HG03095 (cell line): ENCODE data around the gene TP73.

Source experiments
- ATAC-seq: cut with Tn5 transposase; IDR thresholded peaks from one replicate; pipeline ENCODE4 v1.9.1; 2021; ENCODE audit warnings: moderate library complexity; ENCODE audit not compliant: unreplicated experiment

TP73 gene

DNA sequence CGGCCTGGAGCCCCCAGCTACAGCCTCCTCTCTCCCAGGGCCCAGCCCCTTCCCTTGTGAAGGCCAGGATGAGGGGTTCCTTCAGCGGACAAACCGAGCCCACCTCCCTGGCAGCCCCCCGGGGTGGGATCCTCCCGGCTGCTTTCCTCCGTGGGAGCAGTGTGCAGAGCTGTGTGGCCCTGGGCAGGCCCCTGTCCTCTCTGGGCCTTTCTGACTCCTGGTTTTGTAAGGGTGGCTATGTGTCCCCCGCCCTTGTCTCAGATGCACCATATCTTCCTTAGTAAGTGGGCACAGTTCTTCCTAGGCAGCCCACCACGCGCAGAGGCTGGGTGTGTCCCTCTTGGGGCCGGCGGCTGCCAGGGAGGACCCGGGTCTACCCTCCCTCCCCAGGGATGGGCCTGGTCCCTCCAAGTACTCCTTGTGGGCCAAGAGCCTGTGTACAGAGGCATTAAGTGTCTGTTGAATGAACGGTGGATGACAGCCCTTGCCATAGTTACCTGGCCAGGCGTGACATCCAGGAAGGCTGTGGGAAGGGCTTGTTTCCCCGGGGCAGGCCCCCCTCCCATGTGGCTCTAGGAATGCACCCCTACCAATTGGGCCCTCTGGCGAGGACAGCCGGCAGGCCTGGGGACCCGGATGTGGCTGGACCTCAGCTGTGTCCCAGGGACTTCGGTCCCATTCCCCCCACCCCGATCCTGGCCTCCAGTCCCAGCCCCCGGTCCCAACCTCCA, 124.1 kb downstream of the TP73 start:
- no peak for ATAC-seq

DNA sequence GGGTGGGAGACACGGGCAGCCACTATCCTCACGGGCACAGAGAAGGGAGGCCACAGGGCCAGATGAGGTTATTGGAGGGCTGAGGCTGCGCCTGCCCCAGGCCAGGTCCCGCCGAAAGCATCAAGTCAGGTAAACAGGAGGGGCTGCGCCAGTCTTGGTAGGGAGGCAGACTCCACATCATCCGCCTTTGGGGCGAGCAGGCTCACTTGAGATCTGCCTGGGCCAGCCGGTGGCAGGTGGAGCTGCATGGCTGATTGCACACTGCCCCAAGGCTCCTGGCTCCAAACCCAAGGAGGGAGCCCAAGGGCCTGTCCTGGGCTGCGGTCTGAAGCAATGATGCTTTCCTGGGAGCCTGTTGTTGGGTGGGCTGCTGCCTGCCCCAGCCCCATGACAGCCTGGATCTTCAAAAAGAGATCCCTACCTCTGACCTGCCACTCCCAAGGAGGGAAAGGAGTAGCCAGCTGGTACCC, 124.8 kb downstream of the TP73 start:
- no peak for ATAC-seq

DNA sequence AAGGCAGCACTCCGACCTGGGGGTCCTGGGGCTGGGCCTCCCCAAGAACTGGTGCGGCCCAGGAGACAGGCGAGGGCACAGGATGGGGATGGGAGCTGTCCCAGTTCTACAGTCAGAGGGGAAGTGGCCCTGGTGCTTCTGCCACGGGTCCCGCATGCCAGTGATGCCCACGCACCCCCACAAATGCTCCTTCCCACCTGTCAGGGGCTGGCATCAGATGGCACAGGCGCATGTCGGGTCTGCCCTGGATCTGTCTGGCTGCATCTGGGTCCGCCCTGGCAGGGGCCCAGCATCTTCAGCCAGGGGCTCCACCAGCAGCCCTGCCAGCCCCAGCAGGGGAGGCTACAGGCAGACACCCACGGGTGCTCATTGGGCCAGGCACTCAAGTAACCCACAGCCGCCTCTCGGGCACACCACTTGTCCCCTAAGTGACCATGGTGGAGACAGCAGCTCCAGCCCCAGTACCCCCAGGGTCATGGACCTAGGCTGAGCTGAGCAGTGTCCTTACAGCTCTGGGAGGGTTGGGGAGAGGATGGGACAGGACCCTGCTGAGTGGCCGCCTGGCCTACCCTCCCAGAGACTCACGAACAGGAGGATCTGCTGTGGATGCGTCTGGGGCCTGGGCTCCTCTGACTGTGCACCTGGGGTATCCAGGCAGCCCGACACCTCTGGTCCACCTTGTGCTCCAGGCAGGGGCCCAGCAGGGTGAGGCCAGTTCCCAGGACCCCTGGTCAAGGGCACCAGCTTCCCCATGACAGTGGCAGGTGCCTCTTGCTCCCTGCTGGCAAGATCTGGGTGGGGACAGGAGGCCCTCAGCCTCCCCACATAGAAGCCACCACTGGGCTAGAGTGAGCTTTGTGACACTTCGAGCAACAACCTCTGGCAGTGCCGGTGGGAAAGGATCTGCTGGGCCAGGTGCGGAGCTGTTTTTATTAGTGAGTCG, 125.6 kb downstream of the TP73 start:
- no peak for ATAC-seq

DNA sequence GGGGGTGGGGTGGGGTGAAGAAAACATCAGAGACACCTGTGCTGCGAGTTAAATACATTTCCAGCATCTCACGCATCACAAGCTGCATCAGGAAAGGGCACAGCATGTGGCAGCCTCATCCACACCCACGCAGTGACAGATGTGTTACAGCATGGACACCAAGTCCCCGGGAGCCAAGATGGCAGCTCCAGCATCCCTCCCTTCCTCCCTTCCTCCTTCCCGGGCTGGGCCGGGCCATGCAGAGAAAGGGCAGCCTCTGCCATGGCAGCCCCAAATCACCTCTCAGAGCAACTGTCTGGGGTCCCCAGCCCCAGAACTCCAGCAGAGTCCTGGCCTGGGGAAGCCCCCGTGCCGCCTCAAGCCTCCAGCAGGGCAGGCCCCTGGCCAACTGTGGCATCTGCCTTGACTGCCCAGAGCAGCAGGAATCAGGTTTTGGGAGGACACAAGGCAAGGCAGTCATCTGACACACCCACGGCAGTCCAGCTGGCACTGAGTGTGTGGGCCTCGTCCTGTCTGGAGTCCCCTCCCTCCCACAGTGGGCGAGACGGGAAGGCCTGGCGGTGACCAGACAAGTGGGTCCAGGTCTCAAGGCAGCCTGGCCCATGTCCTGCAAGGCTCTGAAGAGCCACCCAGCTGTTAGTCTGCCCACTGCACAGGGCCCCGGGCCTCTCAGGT, 126.4 kb downstream of the TP73 start:
- no peak for ATAC-seq

DNA sequence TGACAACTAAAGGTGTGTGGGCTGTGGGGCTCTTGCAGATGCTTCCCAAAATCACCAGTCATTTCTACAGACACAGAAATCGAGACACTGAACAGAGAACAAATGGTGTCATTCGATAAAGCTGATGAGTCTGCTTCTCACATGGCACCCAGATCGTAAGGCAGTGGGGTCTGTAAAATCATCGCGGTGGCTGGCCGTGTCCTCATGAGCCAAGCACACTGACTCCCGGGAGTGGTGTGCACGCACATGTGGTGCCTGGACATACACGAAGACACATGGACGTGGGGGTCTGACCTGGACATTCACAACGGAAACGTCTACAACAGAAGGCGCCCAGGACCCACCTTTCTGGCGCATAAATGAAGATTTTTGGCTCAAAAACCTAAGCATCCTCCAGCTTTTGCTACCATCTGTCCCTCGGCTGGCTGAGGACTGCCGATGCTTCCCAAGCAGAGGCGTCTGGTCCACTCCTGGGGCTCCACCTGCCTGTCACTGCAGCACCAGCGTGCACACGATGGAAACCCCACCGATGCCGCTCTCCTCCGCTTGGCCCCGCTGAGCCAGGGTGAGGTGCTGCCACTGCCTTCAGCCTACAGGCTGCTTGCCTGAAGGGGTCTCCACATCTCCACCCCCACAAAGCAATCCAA, 127.1 kb downstream of the TP73 start:
- no peak for ATAC-seq

DNA sequence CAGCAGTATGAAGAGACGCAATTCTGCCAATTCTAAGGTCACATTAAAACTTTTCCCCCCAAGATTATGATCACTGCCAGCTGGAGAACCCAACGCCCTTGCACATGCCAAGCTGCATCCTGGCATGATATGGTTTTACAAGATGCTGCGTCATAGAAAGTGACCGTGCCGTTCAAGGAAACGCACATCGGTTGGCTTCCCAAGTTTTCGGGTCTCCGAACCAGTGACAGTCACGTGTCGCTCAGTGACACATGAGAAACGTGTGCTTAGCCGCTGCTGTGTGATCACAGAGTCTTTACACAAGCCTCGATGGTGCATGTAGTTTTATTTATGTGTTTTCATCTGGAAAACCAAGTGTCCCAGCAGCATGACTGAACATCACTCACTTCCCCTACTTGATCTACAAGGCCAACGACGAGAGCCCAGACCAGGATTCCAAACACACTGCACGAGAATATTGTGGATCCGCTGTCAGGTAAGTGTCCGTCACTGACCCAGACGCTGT, 127.6 kb downstream of the TP73 start:
- ATAC-seq, result no peak

DNA sequence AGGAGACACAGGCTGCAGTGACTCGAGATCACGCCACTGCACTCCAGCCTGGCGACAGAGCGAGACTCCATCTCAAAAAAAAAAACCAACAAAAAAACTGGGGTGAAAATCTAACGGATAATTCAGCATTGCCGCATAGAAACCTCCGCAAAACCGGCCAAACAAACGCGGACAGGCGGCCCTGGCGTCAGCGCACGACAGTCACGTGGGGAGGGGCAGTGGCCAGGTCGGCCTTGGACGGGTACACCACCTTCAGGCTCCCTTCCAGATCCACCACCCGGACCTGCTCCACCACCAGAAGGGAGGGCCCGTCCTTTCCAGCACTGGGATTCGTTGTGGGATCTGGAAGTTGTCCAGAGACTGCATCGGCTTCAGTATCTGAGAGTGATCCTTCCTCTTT, 128.6 kb downstream of the TP73 start:
- ATAC-seq, result no peak

DNA sequence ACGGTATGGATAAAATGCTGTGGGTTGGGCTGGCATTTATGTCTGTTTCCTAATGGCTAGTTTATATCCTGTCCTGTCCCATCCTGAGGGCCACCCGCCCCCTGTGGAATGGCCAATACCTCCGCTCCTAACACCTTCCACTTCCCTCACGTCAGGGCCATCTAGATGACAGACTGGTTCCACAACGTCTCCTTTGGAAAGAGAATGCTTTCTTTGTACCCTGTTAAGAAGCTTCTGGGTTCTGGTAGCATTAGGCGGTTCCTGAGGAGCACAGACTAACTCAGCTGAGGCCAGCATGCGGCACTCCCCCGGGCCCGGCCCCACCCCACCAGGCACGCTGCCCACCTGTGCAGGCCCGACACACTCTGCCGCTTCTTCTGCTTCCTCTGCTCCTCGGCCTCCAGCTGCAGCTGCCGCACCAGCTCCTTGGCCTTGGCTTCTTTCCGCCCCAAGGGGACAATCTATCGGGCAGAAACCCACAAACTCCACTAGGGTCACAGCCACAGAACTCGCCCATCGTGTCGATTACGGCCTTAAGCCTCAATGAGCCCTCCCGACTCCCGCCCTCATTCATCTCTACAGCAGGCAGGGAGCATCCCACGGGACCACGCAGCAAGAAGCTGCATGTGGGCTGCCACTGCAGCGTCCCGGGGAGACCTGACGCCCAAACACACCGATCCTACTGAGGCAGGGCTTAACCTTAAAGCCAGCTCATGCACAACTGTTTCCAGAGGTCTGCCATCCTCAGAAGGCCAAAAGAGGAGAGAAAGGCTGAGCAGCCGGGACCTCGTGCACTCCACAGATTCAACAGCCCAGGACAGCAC, 131.5 kb downstream of the TP73 start:
- ATAC-seq, result no peak

DNA sequence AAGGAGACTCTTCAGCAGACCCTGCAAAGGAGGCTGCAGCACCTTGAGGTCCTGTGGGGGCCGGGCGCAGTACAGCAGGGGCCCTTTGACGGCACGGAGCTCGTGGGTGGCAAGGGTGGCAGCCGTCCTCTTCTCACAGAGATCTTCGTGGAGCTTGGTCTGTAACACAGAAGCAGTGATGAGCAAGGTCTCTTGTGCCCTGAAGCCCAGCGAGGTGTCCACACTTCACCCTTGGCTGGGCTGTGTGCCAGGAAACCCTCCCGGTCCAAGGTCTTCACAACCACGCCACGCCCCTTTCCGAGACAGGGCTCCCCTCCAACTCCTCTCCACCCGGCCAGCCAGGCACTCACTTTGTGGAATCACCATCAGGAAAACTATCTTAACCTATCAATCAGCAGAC, 132.7 kb downstream of the TP73 start:
- no peak for ATAC-seq

DNA sequence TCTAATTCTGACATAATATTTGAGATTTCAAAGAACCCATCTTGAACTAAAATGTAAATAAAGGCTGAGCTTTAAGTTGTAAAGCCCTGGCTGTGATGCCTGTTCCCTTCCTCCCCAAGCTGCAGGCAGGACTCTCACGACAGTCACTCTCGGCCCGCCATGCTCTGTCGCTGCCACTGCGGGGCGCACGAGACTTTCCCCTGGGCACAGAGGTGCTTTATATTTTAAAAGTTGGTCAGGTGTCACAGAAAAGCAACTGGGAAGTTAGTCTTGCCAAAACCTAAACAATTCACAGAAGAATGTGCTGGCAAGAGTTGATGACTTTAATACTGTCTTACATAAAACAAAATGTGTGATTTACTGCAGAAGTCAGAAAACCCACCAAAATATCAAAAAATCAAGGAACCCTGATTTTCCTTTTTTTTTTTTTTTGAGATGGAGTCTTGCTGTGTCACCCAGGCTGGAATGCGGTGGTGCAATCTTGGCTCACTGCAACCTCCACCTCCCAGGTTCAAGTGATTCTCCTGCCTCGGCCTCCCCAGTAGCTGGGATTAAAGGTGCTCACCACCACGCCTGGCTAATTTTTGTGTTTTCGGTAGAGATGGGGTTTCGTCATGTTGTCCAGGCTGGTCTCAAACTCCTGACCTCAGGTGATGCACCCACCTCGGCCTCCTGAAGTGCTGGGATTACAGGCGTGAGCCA, 133.3 kb downstream of the TP73 start:
- no peak for ATAC-seq
